Ammon's horn (tissue), 1 donor: ENCODE measurements around the gene RNF26.
"Not testable (repeated sequence)": the region's sequence is repeated elsewhere in the genome, so short reads cannot be mapped to it uniquely, and the experiment has no call there.

ENCODE experiments used
- DNase-seq: peaks from one replicate; pipeline ENCODE4 v3.0.0-alpha.2; 2016; ENCODE audit warnings: low spot score

Gene RNF26

GRCh38 chr11:119371778-119372182, 37.5 kb downstream of the RNF26 start:
- peak; percentile 82 for DNase-seq

- DNase-seq, result no peak
These were observed 38.1 kb downstream of the RNF26 start for GRCh38 chr11:119372260-119373058.

- no peak for DNase-seq
These were observed 39.0 kb downstream of the RNF26 start for GRCh38 chr11:119373059-119373920.

DNA sequence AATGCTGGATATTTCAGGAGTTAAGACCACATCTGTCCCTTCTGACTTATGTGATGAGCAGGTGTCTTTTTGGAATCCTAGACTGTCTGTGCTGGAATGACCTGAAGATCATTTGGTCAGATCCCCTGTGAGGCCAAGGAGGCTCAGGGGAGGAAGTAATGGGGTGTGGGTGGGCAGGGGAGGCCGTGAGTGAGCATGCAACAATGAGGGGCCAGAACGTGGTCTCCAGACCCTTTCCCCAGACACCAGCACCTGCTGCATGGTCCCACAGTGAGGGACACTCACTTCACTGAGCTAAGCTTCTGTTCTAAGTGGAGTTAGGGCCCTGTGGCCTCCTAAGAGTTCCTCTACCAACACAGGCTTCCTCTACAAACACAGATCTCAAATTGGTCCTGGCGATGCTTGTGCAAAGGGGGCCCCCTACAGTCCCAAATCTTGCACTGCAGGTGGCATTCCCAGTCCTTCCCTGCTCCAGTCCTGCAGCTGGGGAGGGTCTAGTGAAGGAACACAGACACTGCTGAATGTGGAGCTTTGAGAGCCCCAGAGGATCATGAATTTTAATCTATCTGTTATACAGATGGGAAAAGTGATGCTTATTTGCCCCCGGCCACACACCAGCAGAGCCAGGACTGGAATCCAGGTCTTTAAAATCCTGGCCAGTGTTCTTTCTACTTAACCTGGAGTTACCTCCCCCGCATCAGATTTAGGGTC, 39.7 kb downstream of the RNF26 start:
- DNase-seq, result peak; percentile 89

DNA sequence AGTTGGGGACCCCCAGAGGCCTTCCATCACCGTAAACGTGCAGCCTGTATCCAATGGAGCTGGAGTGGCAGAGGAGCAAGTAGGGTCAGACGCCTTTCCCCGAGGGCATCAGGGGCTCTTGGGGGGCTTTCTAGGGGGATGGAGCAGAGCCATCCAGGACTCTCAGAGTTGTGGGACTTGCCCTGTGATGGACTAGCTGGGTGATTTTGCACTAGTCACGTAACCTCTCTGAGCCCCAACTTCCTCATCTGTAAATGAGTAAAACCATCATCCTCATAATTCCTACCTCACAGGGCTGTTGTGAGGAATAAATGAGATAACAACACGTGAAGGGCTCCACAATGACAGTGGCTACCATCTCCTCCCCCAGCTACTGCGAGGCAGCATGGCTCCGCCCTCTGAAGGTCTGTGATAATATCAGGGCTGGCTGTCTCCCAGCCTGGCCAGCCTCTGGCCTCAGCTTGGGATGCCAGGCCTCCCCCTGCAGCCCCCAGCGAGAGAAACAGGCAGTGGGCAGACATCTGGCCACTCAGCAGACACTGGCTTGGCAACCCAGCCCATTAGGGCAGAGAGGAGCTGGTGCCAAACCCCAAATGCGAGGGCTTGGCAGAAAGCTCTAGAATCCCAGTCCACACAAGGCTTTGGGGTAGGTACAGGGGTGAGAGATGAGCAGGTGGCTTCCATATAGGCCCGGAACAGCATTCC, 40.5 kb downstream of the RNF26 start:
- peak; percentile 80 for DNase-seq

- DNase-seq, result peak; percentile 90
These were observed 41.2 kb downstream of the RNF26 start for GRCh38 chr11:119375337-119376196.

DNA sequence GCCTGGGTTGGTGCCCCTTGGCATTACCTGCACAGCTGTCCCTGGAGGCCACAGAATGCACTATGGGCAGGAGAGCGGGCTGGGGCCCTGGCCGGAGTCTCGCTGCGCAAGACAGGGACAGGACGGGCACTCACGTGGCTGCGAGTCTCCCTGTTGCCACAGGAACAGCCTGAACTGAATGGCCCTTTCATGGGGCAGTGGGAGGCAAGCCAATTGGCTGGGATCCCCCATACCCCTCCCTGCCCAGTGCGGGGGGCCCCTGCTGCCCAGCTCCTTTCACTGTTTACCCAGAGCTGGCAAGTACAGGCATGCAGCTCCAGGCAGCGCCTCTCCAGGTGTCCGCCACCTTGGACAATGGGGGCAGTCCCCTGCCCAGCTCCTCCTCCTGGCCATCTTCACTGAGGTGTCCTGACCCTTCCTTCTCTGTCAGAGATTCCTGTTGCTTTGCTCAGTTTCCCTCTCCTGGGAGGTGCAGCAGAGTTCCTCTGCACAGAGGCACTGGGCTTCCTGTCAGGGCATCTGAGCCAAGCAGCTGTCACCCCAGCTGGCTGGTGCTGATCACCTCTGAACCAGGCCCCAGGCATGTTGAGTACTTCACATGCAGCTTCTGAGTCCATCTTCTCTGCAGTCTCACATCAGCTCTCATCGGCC, 42.0 kb downstream of the RNF26 start:
- DNase-seq, result peak; percentile 97

GRCh38 chr11:119377112-119377901, 43.0 kb downstream of the RNF26 start:
- DNase-seq, result no peak

DNA sequence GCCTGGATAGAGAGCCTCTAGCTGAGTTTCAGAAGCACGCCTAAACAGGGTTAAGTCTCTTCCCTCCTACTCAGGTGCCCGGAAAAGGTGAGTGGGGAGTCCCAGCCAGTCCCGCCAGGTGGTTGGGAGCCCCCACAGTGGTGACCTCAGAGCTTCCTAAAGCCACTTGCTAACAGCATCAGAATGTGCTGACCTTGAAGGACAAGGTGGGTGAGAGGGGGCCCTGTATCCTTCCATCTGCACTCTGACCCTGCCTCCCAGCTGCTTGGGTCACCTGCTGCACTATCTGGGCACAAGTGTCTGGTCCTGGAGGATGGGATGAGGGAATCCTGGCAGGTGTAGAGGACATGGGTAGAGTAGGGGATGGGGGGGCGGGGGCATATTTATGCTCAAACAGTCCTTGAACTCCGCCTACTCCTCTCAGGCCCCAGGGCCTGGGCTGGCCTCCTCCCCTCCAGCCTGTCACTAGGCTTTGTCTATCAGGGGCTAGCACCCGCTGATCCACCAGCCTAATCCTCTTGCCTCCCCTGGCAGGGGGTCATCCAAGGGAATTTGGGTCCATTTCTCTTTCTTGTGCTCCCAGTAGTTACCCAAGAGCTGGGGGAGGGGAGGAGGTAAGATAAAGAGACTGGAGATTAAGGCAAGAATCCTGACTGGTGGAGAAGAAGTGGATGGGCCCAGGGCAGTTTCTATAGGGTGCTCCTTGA, 43.8 kb downstream of the RNF26 start:
- DNase-seq, result no peak

- no peak for DNase-seq
These were observed 44.6 kb downstream of the RNF26 start for GRCh38 chr11:119378851-119379465.

DNA sequence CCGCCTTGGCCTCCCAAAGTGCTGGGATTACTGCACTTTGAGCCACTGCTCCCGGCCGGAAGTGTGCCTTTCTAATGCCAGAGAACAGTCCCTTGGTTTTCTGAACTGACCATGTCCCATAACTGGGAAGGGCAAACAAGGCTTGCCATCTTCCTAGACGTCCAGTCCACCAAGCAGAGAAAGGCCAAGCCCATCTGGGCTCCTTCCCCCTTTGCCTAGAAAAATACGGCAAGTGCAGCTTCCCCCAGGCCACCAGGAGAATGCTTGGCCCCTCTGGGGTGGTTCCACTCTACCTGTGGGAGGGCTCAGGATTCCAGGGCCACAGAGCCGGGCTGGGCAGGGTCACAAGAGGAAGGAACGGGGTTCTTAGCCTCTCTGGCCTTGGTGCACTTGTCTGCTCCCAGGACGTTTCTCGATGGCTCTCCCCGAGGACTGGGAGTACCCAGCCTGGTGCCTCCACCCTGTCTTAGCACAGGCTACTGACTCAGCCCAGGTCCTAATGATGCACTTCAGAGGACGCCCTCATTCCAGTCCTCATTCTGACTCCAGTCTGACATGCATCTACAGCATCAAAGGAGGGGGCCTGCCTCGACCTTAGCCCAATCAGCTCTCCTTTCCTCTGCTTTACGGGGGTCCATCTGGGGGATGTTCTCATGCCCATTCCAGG, 46.0 kb downstream of the RNF26 start:
- no peak for DNase-seq

DNA sequence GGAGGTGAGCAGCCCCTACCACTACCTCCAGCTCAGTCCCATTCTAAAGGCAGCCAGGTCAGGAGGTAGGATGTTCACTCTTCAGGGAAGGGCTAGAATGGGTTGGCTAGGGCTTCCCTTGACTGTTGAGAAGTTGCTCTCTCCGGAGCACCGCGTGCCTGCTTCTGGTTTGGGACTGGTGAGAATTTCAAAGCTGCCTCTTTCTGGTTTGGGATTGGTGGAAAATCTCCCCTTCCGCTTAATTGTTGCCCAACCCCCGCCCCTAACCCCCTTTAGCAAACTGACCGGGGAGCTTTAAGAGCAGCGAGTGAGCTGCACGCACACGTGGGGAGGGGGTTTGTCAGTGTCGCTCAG, 46.5 kb downstream of the RNF26 start:
- DNase-seq, result no peak

GRCh38 chr11:119381181-119381988, 47.1 kb downstream of the RNF26 start, which contains the start of gene USP2:
Gene USP2 (minus strand): TSS chr11:119381690. CDS start chr11:119373480, 8,210 bp downstream.
- DNase-seq, result peak; percentile 99

DNA sequence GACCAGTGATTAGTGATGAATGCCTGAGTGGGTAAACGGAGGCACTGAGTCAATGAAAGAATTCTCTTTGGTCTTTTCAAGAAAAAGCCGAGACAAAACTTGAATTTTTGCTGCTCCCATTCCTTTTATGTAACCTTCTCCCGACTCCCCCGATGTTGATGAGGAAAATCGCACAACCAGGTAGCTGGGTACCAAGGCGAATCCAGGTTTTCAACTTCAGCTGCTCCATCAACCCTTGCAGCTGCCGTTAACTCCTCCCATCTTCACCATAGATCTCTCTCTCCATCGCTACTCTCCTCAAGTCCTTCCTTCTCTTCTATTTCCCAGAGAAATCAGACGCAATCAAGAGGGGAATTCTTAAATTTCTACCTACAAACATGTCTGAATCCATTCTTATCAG, 47.8 kb downstream of the RNF26 start:
- no peak for DNase-seq

GRCh38 chr11:119382513-119382912, 48.2 kb downstream of the RNF26 start:
- not testable (repeated sequence) for DNase-seq

GRCh38 chr11:119384332-119384731, 50.0 kb downstream of the RNF26 start:
- no peak for DNase-seq
